ENCODE measurements around the gene CARD11. TPM values are rescaled to one million over a fixed set of nuclear protein-coding genes. Genes with fewer than 3 reads are reported as not detected.
A peak's percentile ranks its signal among the peaks of the same experiment; 100 is the strongest.

Gene CARD11
- 1 to 10 TPM in 3 of 4 donors, under 1 TPM in 1; 0.67 to 5.4 (median 3.2) TPM for polyA plus RNA-seq
- long read RNA-seq, donor 1: 0 reads
- long read RNA-seq, donor 2: 0 reads
- long read RNA-seq, donor 3: 0 reads
- long read RNA-seq, donor 4: 0 reads
- long read RNA-seq, donor 5: 0 reads
- long read RNA-seq, donor 6: 0 reads
- long read RNA-seq, donor 7: 0 reads
- long read RNA-seq, donor 8: 0 reads
- long read RNA-seq, donor 9: 0 reads
- long read RNA-seq, donor 10, full-length matches to known transcripts: 3 of 3 reads
- long read RNA-seq, donor 10, partial matches to known transcripts: 0 of 3 reads
- long read RNA-seq, donor 10, other reads (novel, unspliced or antisense): 0 of 3 reads

GRCh38 chr7:3043544-3044371, at the start of gene CARD11:
TSS of gene CARD11 (minus strand) at chr7:3043867. CDS start at chr7:2958506, 85,361 bp downstream.
- no peaks in the 10 kb centered on the region for H3K9me3 ChIP-seq (ENCODE audit: control insufficient read depth in 2 of 2, insufficient read depth in 1 of 2, low read depth in 1 of 2, low read length in 1 of 2)
- peak within 1 kb of the TSS; percentile 41 to 69 (median 61) for H3K4me3 ChIP-seq (ENCODE audit: low read depth in 1 of 3, low read length in 3 of 3)
- DNase-seq (peak; percentile 31 to 57), FAIRE-seq (no peak)
- WGBS, 3 donors: 5 to 6% (median 5%) methylated on average over 37 to 45 of the region's 45 CpGs
- H3K27me3 ChIP-seq (ENCODE audit: control insufficient read depth in 3 of 3, insufficient read depth in 3 of 3, low read length in 3 of 3): peaks cover 0 to 2% (median 0%) of the 10 kb centered on the region in 3 donors
- no peaks in the 10 kb centered on the region for H3K4me1 ChIP-seq (ENCODE audit: control insufficient read depth in 3 of 3, insufficient read depth in 2 of 3, low read depth in 1 of 3, low read length in 2 of 3)
- no peaks in the 10 kb centered on the region for H3K36me3 ChIP-seq (ENCODE audit: control insufficient read depth in 3 of 3, insufficient read depth in 2 of 3, low read depth in 1 of 3, low read length in 3 of 3)
- H3K27ac ChIP-seq (ENCODE audit: low read depth in 1 of 3, low read length in 2 of 3): peak within 1 kb of the TSS; percentile 11 to 57 (median 56)

- Histone ChIP-seq H3K4me1 (ENCODE audit: control insufficient read depth in 3 of 3, insufficient read depth in 2 of 3, low read depth in 1 of 3, low read length in 2 of 3) (peaks cover 0 to 2% (median 0%) of the 10 kb centered on the region in 3 donors), H3K27me3 (ENCODE audit: control insufficient read depth in 3 of 3, insufficient read depth in 3 of 3, low read length in 3 of 3) (no peaks in the 10 kb centered on the region), H3K4me3 (ENCODE audit: low read depth in 1 of 3, low read length in 3 of 3) (no peak overlapping the region), H3K9me3 (ENCODE audit: control insufficient read depth in 2 of 2, insufficient read depth in 1 of 2, low read depth in 1 of 2, low read length in 1 of 2) (no peaks in the 10 kb centered on the region), H3K36me3 (ENCODE audit: control insufficient read depth in 3 of 3, insufficient read depth in 2 of 3, low read depth in 1 of 3, low read length in 3 of 3) (no peaks in the 10 kb centered on the region), H3K27ac (ENCODE audit: low read depth in 1 of 3, low read length in 2 of 3) (peak overlapping the region in 1 of 3 donors; percentile 43)
- 58 to 87% (median 76%) methylated on average over 6 of the region's 6 CpGs for WGBS, 3 donors
- FAIRE-seq (no peak), DNase-seq (peak in 1 of 2 donors; percentile 32)
These were observed 48.8 kb upstream of the CARD11 start for GRCh38 chr7:3092468-3092867.

GRCh38 chr7:3091631-3092030, 48.0 kb upstream of the CARD11 start:
- H3K27me3 ChIP-seq (ENCODE audit: control insufficient read depth in 3 of 3, insufficient read depth in 3 of 3, low read length in 3 of 3): no peaks in the 10 kb centered on the region
- FAIRE-seq (no peak), DNase-seq (no peak)
- H3K9me3 ChIP-seq (ENCODE audit: control insufficient read depth in 2 of 2, insufficient read depth in 1 of 2, low read depth in 1 of 2, low read length in 1 of 2): no peaks in the 10 kb centered on the region
- H3K27ac ChIP-seq (ENCODE audit: low read depth in 1 of 3, low read length in 2 of 3): peak overlapping the region in 1 of 3 donors; percentile 53
- no peaks in the 10 kb centered on the region for H3K36me3 ChIP-seq (ENCODE audit: control insufficient read depth in 3 of 3, insufficient read depth in 2 of 3, low read depth in 1 of 3, low read length in 3 of 3)
- H3K4me1 ChIP-seq (ENCODE audit: control insufficient read depth in 3 of 3, insufficient read depth in 2 of 3, low read depth in 1 of 3, low read length in 2 of 3): peaks cover 0 to 2% (median 0%) of the 10 kb centered on the region in 3 donors
- WGBS, 3 donors: 72 to 87% (median 77%) methylated on average over 8 of the region's 8 CpGs
- H3K4me3 ChIP-seq (ENCODE audit: low read depth in 1 of 3, low read length in 3 of 3): no peak overlapping the region

GRCh38 chr7:3089493-3089892, 45.8 kb upstream of the CARD11 start:
- no peak for DNase-seq
- FAIRE-seq: no peak
- Histone ChIP-seq H3K4me3 (ENCODE audit: low read depth in 1 of 3, low read length in 3 of 3) (no peak overlapping the region), H3K4me1 (ENCODE audit: control insufficient read depth in 3 of 3, insufficient read depth in 2 of 3, low read depth in 1 of 3, low read length in 2 of 3) (peaks cover 0 to 2% (median 0%) of the 10 kb centered on the region in 3 donors), H3K36me3 (ENCODE audit: control insufficient read depth in 3 of 3, insufficient read depth in 2 of 3, low read depth in 1 of 3, low read length in 3 of 3) (no peaks in the 10 kb centered on the region), H3K9me3 (ENCODE audit: control insufficient read depth in 2 of 2, insufficient read depth in 1 of 2, low read depth in 1 of 2, low read length in 1 of 2) (peaks cover 0 to under 1% of the 10 kb centered on the region in 2 donors), H3K27ac (ENCODE audit: low read depth in 1 of 3, low read length in 2 of 3) (no peak overlapping the region), H3K27me3 (ENCODE audit: control insufficient read depth in 3 of 3, insufficient read depth in 3 of 3, low read length in 3 of 3) (no peaks in the 10 kb centered on the region)
- 46 to 71% (median 51%) methylated on average over 11 of the region's 11 CpGs for WGBS, 3 donors

- Histone ChIP-seq H3K27ac (ENCODE audit: low read depth in 1 of 3, low read length in 2 of 3) (no peak overlapping the region), H3K36me3 (ENCODE audit: control insufficient read depth in 3 of 3, insufficient read depth in 2 of 3, low read depth in 1 of 3, low read length in 3 of 3) (no peaks in the 10 kb centered on the region), H3K4me3 (ENCODE audit: low read depth in 1 of 3, low read length in 3 of 3) (no peak overlapping the region), H3K27me3 (ENCODE audit: control insufficient read depth in 3 of 3, insufficient read depth in 3 of 3, low read length in 3 of 3) (no peaks in the 10 kb centered on the region), H3K4me1 (ENCODE audit: control insufficient read depth in 3 of 3, insufficient read depth in 2 of 3, low read depth in 1 of 3, low read length in 2 of 3) (no peaks in the 10 kb centered on the region), H3K9me3 (ENCODE audit: control insufficient read depth in 2 of 2, insufficient read depth in 1 of 2, low read depth in 1 of 2, low read length in 1 of 2) (peaks cover 0 to 2% of the 10 kb centered on the region in 2 donors)
- DNase-seq (no peak), FAIRE-seq (no peak)
- 42 to 48% (median 47%) methylated on average over 7 of the region's 7 CpGs for WGBS, 3 donors
These were observed 43.6 kb upstream of the CARD11 start for GRCh38 chr7:3087243-3087755.

- DNase-seq (no peak), FAIRE-seq (no peak)
- H3K4me3 ChIP-seq (ENCODE audit: low read depth in 1 of 3, low read length in 3 of 3): no peak overlapping the region
- H3K4me1 ChIP-seq (ENCODE audit: control insufficient read depth in 3 of 3, insufficient read depth in 2 of 3, low read depth in 1 of 3, low read length in 2 of 3): no peaks in the 10 kb centered on the region
- H3K36me3 ChIP-seq (ENCODE audit: control insufficient read depth in 3 of 3, insufficient read depth in 2 of 3, low read depth in 1 of 3, low read length in 3 of 3): no peaks in the 10 kb centered on the region
- no peaks in the 10 kb centered on the region for H3K27me3 ChIP-seq (ENCODE audit: control insufficient read depth in 3 of 3, insufficient read depth in 3 of 3, low read length in 3 of 3)
- H3K27ac ChIP-seq (ENCODE audit: low read depth in 1 of 3, low read length in 2 of 3): no peak overlapping the region
- 61 to 71% (median 66%) methylated on average over 4 of the region's 4 CpGs for WGBS, 3 donors
- H3K9me3 ChIP-seq (ENCODE audit: control insufficient read depth in 2 of 2, insufficient read depth in 1 of 2, low read depth in 1 of 2, low read length in 1 of 2): peaks cover 0 to 7% of the 10 kb centered on the region in 2 donors
These were observed 39.7 kb upstream of the CARD11 start for GRCh38 chr7:3083350-3083749.

GRCh38 chr7:3082831-3083230, 39.2 kb upstream of the CARD11 start:
- DNase-seq: no peak
- H3K4me1 ChIP-seq (ENCODE audit: control insufficient read depth in 3 of 3, insufficient read depth in 2 of 3, low read depth in 1 of 3, low read length in 2 of 3): no peaks in the 10 kb centered on the region
- 83 to 89% (median 86%) methylated on average over 9 of the region's 9 CpGs for WGBS, 3 donors
- no peak for FAIRE-seq
- H3K27ac ChIP-seq (ENCODE audit: low read depth in 1 of 3, low read length in 2 of 3): no peak overlapping the region
- H3K27me3 ChIP-seq (ENCODE audit: control insufficient read depth in 3 of 3, insufficient read depth in 3 of 3, low read length in 3 of 3): no peaks in the 10 kb centered on the region
- H3K9me3 ChIP-seq (ENCODE audit: control insufficient read depth in 2 of 2, insufficient read depth in 1 of 2, low read depth in 1 of 2, low read length in 1 of 2): peaks cover 0 to 7% of the 10 kb centered on the region in 2 donors
- no peak overlapping the region for H3K4me3 ChIP-seq (ENCODE audit: low read depth in 1 of 3, low read length in 3 of 3)
- H3K36me3 ChIP-seq (ENCODE audit: control insufficient read depth in 3 of 3, insufficient read depth in 2 of 3, low read depth in 1 of 3, low read length in 3 of 3): no peaks in the 10 kb centered on the region

- Histone ChIP-seq H3K27me3 (ENCODE audit: control insufficient read depth in 3 of 3, insufficient read depth in 3 of 3, low read length in 3 of 3) (no peaks in the 10 kb centered on the region), H3K4me3 (ENCODE audit: low read depth in 1 of 3, low read length in 3 of 3) (no peak overlapping the region), H3K36me3 (ENCODE audit: control insufficient read depth in 3 of 3, insufficient read depth in 2 of 3, low read depth in 1 of 3, low read length in 3 of 3) (no peaks in the 10 kb centered on the region), H3K9me3 (ENCODE audit: control insufficient read depth in 2 of 2, insufficient read depth in 1 of 2, low read depth in 1 of 2, low read length in 1 of 2) (peaks cover 0 to 7% of the 10 kb centered on the region in 2 donors), H3K27ac (ENCODE audit: low read depth in 1 of 3, low read length in 2 of 3) (no peak overlapping the region), H3K4me1 (ENCODE audit: control insufficient read depth in 3 of 3, insufficient read depth in 2 of 3, low read depth in 1 of 3, low read length in 2 of 3) (no peaks in the 10 kb centered on the region)
- no peak for FAIRE-seq
- DNase-seq: no peak
- 75 to 89% (median 80%) methylated on average over 6 of the region's 6 CpGs for WGBS, 3 donors
These were observed 38.7 kb upstream of the CARD11 start for GRCh38 chr7:3082386-3082785.

All from small intestine (tissue), 16 donors.